Non-pigmented ciliary epithelial cell (primary cell): ENCODE data around the gene PPFIA1.
"Not testable (repeated sequence)": the region's sequence is repeated elsewhere in the genome, so short reads cannot be mapped to it uniquely, and the experiment has no call there.

Experiments used
- DNase-seq: peaks from one replicate; pipeline ENCODE4 v3.0.0-alpha.2; 2010; ENCODE audit warnings: low read depth

PPFIA1 gene

GRCh38 chr11:70326365-70326811 lies 55.9 kb downstream of the PPFIA1 start:
- peak; percentile 47 for DNase-seq

GRCh38 chr11:70326833-70327232 lies 56.3 kb downstream of the PPFIA1 start:
- DNase-seq = no peak

GRCh38 chr11:70327717-70328116 lies 57.2 kb downstream of the PPFIA1 start:
- DNase-seq = no peak

- DNase-seq = no peak
Observed at GRCh38 chr11:70328556-70328955, 58.1 kb downstream of the PPFIA1 start.

GRCh38 chr11:70331320-70331843 lies 60.9 kb downstream of the PPFIA1 start:
- not testable (repeated sequence) for DNase-seq

GRCh38 chr11:70331901-70332300 lies 61.4 kb downstream of the PPFIA1 start:
- no peak for DNase-seq

- no peak for DNase-seq
Observed at GRCh38 chr11:70332567-70332966, 62.1 kb downstream of the PPFIA1 start.

- no peak for DNase-seq
Observed at GRCh38 chr11:70333261-70333660, 62.8 kb downstream of the PPFIA1 start.

GRCh38 chr11:70334351-70334995 lies 64.0 kb downstream of the PPFIA1 start:
- no peak for DNase-seq

GRCh38 chr11:70335511-70335910 lies 65.0 kb downstream of the PPFIA1 start:
- no peak for DNase-seq

GRCh38 chr11:70338594-70338993 lies 68.1 kb downstream of the PPFIA1 start:
- no peak for DNase-seq

- no peak for DNase-seq
Observed at GRCh38 chr11:70339066-70339465, 68.6 kb downstream of the PPFIA1 start.

GRCh38 chr11:70341881-70342429 lies 71.5 kb downstream of the PPFIA1 start:
- DNase-seq = no peak

GRCh38 chr11:70343636-70344035 lies 73.1 kb downstream of the PPFIA1 start:
- no peak for DNase-seq

GRCh38 chr11:70348191-70348590 lies 77.7 kb downstream of the PPFIA1 start:
- no peak for DNase-seq

GRCh38 chr11:70348608-70349007 lies 78.1 kb downstream of the PPFIA1 start:
- DNase-seq = no peak

GRCh38 chr11:70351646-70352045 lies 81.2 kb downstream of the PPFIA1 start:
- no peak for DNase-seq

- no peak for DNase-seq
Observed at GRCh38 chr11:70352100-70352499, 81.6 kb downstream of the PPFIA1 start.

GRCh38 chr11:70352601-70353000 lies 82.1 kb downstream of the PPFIA1 start:
- no peak for DNase-seq

- DNase-seq = no peak
Observed at GRCh38 chr11:70353329-70353728, 82.8 kb downstream of the PPFIA1 start.

- no peak for DNase-seq
Observed at GRCh38 chr11:70353900-70354568, 83.5 kb downstream of the PPFIA1 start.

GRCh38 chr11:70354629-70355028 lies 84.1 kb downstream of the PPFIA1 start:
- no peak for DNase-seq

GRCh38 chr11:70358753-70359152 lies 88.3 kb downstream of the PPFIA1 start:
- DNase-seq = no peak
